Measurements from ENCODE around the gene PGK1.
"Not testable (repeated sequence)": the region's sequence is repeated elsewhere in the genome, so short reads cannot be mapped to it uniquely, and the experiment has no call there.

The PGK1 gene

GRCh38 chrX:78116365-78116764, 12.3 kb downstream of the PGK1 start:
- no peak for DNase-seq (ENCODE audit: low spot score)

DNA sequence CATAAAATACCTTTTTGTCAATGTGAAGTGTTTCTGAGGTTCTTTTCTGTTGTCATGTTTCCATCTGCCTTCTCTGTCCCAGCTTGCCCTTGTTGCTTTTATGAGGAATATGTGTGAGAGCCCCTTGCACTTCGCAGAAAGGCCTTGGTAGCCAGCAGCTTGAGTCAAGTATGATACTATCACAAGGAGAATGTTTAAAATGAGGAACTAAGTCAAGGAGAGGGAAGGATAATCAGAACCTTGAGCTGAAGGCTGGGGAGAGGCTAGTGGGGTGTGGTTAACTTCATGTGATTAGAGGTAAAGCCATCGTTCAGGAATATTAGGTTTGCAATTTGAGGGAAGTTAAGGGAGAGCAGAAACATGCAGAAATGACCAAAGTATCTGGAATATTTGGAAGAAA, 12.7 kb downstream of the PGK1 start:
- DNase-seq (ENCODE audit: low spot score): no peak

DNA sequence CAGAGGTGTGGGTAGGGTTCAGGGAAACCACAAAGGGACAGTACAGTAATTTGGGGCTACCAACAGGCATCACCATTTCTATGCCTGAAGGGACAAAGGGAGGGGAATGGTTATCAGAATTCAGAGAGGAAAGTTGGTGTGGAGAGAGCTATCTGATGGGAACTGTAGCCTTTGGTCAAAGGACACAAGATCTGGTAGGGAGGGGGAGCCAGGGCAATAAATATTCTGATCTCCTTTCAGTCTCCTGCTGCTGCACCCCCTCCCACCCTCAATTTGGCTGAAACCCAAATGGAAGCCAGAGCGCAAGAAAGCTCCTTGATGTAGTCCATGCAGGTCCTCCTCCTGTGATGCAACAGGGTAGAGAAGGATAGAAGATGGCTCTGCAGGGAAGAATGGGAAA, 14.6 kb downstream of the PGK1 start:
- no peak for DNase-seq (ENCODE audit: low spot score)

DNA sequence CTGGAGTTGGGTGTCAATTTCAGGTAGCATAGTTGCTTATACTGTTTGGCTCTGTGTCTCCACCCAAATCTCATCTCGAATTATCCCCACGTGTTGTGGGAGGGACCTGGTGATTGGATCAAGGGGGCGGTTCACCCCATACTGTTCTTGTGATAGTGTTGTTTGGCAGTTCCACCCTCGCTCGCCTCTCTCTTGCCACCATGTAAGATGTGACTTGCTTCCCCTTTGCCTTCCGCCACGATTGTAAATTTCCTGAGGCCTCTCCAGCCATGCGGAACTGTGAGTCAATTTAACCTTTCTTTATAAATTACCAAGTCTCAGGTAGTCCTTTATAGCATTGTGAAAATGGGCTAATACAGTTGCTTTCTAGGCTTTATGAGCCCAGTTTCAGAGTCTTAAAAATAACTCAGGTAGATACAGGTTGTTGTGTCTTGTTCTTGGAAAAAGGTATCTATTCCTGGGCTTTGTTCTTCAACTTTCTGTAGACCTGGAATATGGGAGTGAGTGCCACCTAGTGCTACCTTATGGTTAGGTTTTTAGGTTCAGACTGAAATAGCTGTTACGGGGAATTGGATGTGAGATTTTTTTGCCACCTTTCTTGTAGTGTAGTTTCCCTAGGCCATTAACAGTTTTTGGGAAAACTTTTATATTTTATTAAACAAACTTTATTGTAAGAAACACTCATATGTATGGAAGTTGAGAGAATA, 15.6 kb downstream of the PGK1 start:
- no peak for DNase-seq (ENCODE audit: low spot score)

GRCh38 chrX:78123190-78123589, 19.1 kb downstream of the PGK1 start:
- DNase-seq (ENCODE audit: low spot score): no peak

GRCh38 chrX:78124307-78124706, 20.3 kb downstream of the PGK1 start:
- no peak for DNase-seq (ENCODE audit: low spot score)

GRCh38 chrX:78125148-78125547, 21.1 kb downstream of the PGK1 start:
- DNase-seq (ENCODE audit: low spot score): no peak

GRCh38 chrX:78125781-78126180, 21.7 kb downstream of the PGK1 start:
- not testable (repeated sequence) for DNase-seq (ENCODE audit: low spot score)

GRCh38 chrX:78129714-78130113, 25.7 kb downstream of the PGK1 start:
- DNase-seq (ENCODE audit: low spot score): no peak

- DNase-seq (ENCODE audit: low spot score): no peak
These were observed 26.3 kb downstream of the PGK1 start for GRCh38 chrX:78130396-78130795.

DNA sequence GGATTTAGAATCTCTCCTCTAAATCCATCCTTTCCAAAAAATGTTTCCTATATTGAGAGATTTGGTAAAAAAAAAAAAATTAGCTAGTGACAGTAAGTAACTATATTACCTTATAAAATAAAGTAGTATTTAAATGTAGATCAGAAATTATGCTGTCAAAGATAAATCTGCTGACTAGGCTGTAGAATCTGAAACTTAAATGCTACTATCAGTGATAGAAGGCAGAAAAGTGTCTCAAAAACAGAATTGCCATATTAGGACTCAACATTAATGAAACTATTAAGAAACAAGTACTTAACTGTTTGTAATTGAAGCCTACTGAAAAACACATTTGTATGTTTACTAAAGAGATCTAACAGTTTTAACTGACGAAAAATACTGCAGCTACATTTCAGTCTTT, 27.1 kb downstream of the PGK1 start:
- DNase-seq (ENCODE audit: low spot score): no peak

DNA sequence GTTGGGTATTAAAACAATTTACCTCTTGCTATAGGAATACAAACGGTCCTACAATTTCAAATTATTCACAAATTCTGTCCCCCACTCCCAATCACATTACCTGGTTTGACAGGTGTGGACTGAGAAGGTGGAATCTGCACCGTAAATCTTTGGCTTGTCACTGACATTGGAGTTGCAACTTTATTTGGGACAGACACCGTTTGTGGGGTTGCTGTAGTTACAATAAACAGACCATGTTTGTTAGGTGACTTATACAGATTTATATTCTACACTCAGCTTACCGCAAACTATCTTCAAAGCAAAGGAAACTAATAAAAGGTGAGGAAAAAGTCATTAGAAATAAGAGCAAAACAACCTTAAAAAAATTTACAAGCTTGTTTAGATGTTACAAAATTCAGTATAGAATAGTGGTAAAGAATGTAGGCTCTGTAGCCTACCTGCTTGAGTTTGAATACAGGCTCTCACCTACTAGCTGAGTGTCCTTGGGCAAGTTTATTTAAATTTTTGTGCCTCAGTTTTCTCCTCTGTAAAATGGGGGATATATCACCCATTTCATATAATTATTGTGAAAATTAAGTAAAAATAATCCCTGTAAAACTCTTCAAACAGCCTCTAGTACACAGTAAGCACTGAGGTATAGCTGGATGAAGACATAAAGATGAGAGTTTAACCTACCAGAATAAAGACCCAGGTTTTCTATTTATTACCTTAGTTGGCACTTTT, 29.4 kb downstream of the PGK1 start:
- no peak for DNase-seq (ENCODE audit: low spot score)

- DNase-seq (ENCODE audit: low spot score): peak; percentile 84
These were observed 35.4 kb downstream of the PGK1 start, which contains the start of gene TAF9B for GRCh38 chrX:78139160-78140123. Gene TAF9B (minus strand): TSS chrX:78139650. CDS start chrX:78139611, 39 bp downstream.

GRCh38 chrX:78140206-78140605, 36.2 kb downstream of the PGK1 start:
- DNase-seq (ENCODE audit: low spot score): no peak

GRCh38 chrX:78147002-78147540, 43.0 kb downstream of the PGK1 start:
- DNase-seq (ENCODE audit: low spot score): not testable (repeated sequence)

DNA sequence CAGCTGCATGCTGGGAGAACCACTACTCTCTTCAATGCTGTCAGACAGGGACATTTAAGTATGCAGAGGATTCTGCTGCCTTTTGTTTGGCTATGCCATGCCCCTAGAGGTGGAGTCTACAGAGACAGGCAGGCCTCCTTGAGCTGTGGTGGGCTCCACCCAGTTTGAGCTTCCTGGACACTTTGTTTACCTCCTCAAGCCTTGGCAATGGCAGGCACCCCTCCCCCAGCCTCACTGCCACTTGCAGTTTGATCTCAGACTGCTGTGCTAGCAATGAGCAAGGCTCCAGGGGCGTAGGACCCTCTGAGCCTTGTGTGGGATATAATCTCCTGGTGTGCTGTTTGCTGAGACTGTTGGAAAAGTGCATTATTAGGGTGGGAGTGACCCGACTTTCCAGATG, 53.3 kb downstream of the PGK1 start:
- DNase-seq (ENCODE audit: low spot score): not testable (repeated sequence)

DNA sequence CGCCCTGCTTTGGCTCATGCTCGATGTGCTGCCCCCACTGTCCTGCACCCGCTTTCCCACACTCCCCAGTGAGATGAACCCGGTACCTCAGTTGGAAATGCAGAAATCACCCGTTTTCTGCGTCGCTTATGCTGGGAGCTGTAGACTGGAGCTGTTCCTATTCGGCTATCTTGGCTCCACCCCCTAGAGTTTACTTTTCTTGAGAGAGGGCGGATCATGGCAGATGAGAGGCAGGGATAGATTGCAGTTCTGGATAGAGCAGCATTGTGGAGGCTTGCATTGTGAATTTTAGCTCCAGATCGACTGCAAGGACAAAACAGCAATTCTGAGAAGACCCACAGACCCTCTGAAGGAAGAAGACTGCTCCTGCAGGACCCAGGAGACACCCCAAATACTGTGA, 53.8 kb downstream of the PGK1 start:
- DNase-seq (ENCODE audit: low spot score): not testable (repeated sequence)

GRCh38 chrX:78160711-78161110, 56.7 kb downstream of the PGK1 start:
- not testable (repeated sequence) for DNase-seq (ENCODE audit: low spot score)

GRCh38 chrX:78163175-78163574, 59.1 kb downstream of the PGK1 start:
- DNase-seq (ENCODE audit: low spot score): not testable (repeated sequence)

DNA sequence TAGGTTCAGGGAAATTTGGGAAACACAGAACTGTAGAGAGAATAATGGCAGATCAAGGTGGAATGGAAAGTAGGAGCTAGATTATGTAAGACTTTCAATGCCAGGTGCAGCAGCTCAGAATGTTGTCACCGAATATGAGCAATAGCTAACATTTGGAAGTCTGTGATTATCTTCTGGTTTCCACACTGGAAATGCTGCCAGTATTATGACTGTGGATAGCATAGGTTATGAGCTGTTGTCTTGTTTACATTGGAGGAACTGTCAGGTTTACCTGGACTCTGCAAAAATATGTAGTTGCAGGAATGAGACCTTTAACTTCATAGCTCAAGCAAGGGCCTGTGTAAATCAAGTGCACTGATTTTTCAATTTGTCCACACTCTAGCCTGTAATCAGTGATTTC, 61.4 kb downstream of the PGK1 start:
- DNase-seq (ENCODE audit: low spot score): no peak

DNA sequence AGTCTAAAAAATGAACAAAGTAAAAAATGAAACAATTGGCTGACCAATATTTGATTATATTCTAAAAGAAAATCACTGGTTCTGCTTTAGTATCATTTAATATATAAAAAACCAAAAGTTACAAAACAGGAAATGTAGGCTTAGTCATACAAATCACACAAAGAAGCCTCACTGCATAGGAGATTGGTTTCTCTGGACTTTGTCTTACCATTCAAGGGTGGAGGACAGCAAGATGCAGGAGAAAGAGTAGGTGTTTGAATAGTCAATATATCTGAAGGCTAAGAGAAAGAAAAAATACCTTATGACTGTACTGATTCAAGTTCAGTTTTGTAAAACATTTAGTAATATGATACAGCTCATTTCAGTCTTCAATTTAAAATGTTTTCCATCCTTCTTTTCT, 64.0 kb downstream of the PGK1 start:
- DNase-seq (ENCODE audit: low spot score): no peak
